ENCODE measurements around the gene MKLN1.
"Not testable (repeated sequence)": the region's sequence is repeated elsewhere in the genome, so short reads cannot be mapped to it uniquely, and the experiment has no call there.

The MKLN1 gene

GRCh38 chr7:131320603-131321002 is 7.1 kb upstream of the MKLN1 start:
- DNase-seq, result no peak

GRCh38 chr7:131321656-131322055 is 6.0 kb upstream of the MKLN1 start:
- DNase-seq, result no peak

GRCh38 chr7:131322061-131322460 is 5.6 kb upstream of the MKLN1 start:
- no peak for DNase-seq

- DNase-seq, result no peak
Observed at GRCh38 chr7:131322861-131323260, 4.8 kb upstream of the MKLN1 start.

- no peak for DNase-seq
Observed at GRCh38 chr7:131325179-131325840, 2.4 kb upstream of the MKLN1 start.

GRCh38 chr7:131326576-131326975 is 1.1 kb upstream of the MKLN1 start:
- DNase-seq, result no peak

GRCh38 chr7:131327049-131327625 is 539 bp upstream of the MKLN1 start:
- DNase-seq, result peak in 2 of 3 experiments; percentile 61 to 88

- peak in 1 of 3 experiments; percentile 78 for DNase-seq
Observed at GRCh38 chr7:131328377-131329175, 900 bp downstream of the MKLN1 start.

- peak in 1 of 3 experiments; percentile 39 for DNase-seq
Observed at GRCh38 chr7:131329176-131329570, 1.5 kb downstream of the MKLN1 start.

GRCh38 chr7:131330299-131330698 is 2.6 kb downstream of the MKLN1 start:
- no peak for DNase-seq

- no peak for DNase-seq
Observed at GRCh38 chr7:131331806-131332205, 4.1 kb downstream of the MKLN1 start.

- not testable (repeated sequence) for DNase-seq
Observed at GRCh38 chr7:131332729-131333128, 5.1 kb downstream of the MKLN1 start.

- DNase-seq, result no peak
Observed at GRCh38 chr7:131335639-131336381, 8.1 kb downstream of the MKLN1 start.

- DNase-seq, result peak in 1 of 3 experiments; percentile 38
Observed at GRCh38 chr7:131336956-131337355, 9.3 kb downstream of the MKLN1 start.

- DNase-seq, result no peak
Observed at GRCh38 chr7:131338173-131338572, 10.5 kb downstream of the MKLN1 start.

GRCh38 chr7:131338691-131339390 is 11.2 kb downstream of the MKLN1 start:
- DNase-seq, result no peak

GRCh38 chr7:131341690-131342089 is 14.0 kb downstream of the MKLN1 start:
- no peak for DNase-seq

GRCh38 chr7:131342864-131343442 is 15.3 kb downstream of the MKLN1 start:
- DNase-seq, result no peak

GRCh38 chr7:131346885-131347592 is 19.4 kb downstream of the MKLN1 start:
- DNase-seq, result peak in 1 of 3 experiments; percentile 53

GRCh38 chr7:131352032-131352431 is 24.4 kb downstream of the MKLN1 start:
- no peak for DNase-seq

- no peak for DNase-seq
Observed at GRCh38 chr7:131354390-131354789, 26.7 kb downstream of the MKLN1 start.

Measured in NCI-H1417 (cell line).